ENCODE data around the gene MMP28. TPM values are rescaled to one million over a fixed set of nuclear protein-coding genes. Genes with fewer than 3 reads are reported as not detected.

MMP28 gene
- total RNA-seq, 1 donor from 2014 or later: 10.6 TPM

- no peak for DNase-seq (ENCODE audit: low spot score)
- Mint-ChIP-seq H3K27me3 (ENCODE audit: unreplicated experiment) (peaks cover 1% of the 10 kb centered on the region), H3K36me3 (ENCODE audit: low read depth, unreplicated experiment) (peaks cover 36% of the 10 kb centered on the region), H3K4me1 (ENCODE audit: unreplicated experiment) (no peaks in the 10 kb centered on the region), H3K27ac (ENCODE audit: unreplicated experiment) (no peak overlapping the region), H3K9me3 (ENCODE audit: unreplicated experiment) (no peaks in the 10 kb centered on the region), H3K4me3 (ENCODE audit: unreplicated experiment) (no peak overlapping the region)
- no peak for TF ChIP-seq CTCF (IDR thresholded peaks at IDR 0.05; ENCODE audit: unreplicated experiment)
Measured at GRCh38 chr17:35841505-35841904, 46.1 kb upstream of the MMP28 start.

- Mint-ChIP-seq H3K4me3 (ENCODE audit: unreplicated experiment) (no peak overlapping the region), H3K27ac (ENCODE audit: unreplicated experiment) (no peak overlapping the region), H3K4me1 (ENCODE audit: unreplicated experiment) (no peaks in the 10 kb centered on the region), H3K9me3 (ENCODE audit: unreplicated experiment) (no peaks in the 10 kb centered on the region), H3K27me3 (ENCODE audit: unreplicated experiment) (peaks cover 1% of the 10 kb centered on the region), H3K36me3 (ENCODE audit: low read depth, unreplicated experiment) (peaks cover 40% of the 10 kb centered on the region)
- no peak for TF ChIP-seq CTCF (IDR thresholded peaks at IDR 0.05; ENCODE audit: unreplicated experiment)
- DNase-seq (ENCODE audit: low spot score): no peak
Measured at GRCh38 chr17:35841101-35841500, 45.7 kb upstream of the MMP28 start.

DNA sequence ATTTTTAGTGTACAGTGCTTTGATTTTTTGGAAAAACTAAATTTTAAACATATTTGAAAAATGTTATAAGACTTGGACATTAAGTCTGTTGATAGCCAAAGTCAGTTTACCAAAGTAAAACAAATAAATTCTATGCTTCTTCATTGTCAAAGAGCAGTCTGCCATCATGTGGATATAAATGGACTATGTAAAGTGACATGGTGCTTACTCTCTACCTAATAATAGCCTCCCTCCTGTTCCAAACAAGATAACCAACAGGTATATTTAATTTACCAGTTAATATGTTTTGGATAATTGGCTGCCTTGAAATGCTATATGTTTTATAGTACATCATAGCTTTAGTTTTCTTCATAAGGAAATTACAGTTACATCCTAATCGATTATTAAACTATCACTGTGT lies 29.8 kb upstream of the MMP28 start:
- Mint-ChIP-seq H3K4me3 (ENCODE audit: unreplicated experiment) (peak overlapping the region; percentile 67), H3K27me3 (ENCODE audit: unreplicated experiment) (peaks cover 1% of the 10 kb centered on the region), H3K27ac (ENCODE audit: unreplicated experiment) (no peak overlapping the region), H3K9me3 (ENCODE audit: unreplicated experiment) (no peaks in the 10 kb centered on the region), H3K36me3 (ENCODE audit: low read depth, unreplicated experiment) (peaks cover 20% of the 10 kb centered on the region), H3K4me1 (ENCODE audit: unreplicated experiment) (no peaks in the 10 kb centered on the region)
- no peak for TF ChIP-seq CTCF (IDR thresholded peaks at IDR 0.05; ENCODE audit: unreplicated experiment)
- DNase-seq (ENCODE audit: low spot score): no peak

DNA sequence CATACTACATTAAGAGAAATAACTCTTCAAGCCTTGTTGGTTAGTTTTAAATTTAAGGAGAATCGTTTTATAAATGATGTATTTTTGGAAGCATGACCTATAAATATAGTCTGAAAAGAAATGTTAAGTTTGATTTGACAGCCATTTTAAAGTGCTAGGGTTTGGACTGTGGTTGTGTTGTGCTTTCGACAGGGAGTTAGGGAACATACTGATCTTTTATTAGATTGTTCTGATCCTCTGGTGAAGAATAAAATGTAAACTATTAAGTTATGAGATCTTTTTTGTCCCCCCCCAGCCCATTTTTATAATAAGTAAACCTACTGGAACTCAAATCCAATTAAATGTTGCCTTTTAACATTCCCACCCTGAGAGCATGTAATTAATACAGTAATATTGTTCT lies 25.9 kb upstream of the MMP28 start:
- Mint-ChIP-seq H3K36me3 (ENCODE audit: low read depth, unreplicated experiment) (peaks cover 22% of the 10 kb centered on the region), H3K27me3 (ENCODE audit: unreplicated experiment) (peaks cover 1% of the 10 kb centered on the region), H3K4me3 (ENCODE audit: unreplicated experiment) (no peak overlapping the region), H3K27ac (ENCODE audit: unreplicated experiment) (no peak overlapping the region), H3K4me1 (ENCODE audit: unreplicated experiment) (no peaks in the 10 kb centered on the region), H3K9me3 (ENCODE audit: unreplicated experiment) (no peaks in the 10 kb centered on the region)
- no peak for DNase-seq (ENCODE audit: low spot score)
- no peak for TF ChIP-seq CTCF (IDR thresholded peaks at IDR 0.05; ENCODE audit: unreplicated experiment)

- Mint-ChIP-seq H3K27ac (ENCODE audit: unreplicated experiment) (no peak overlapping the region), H3K4me3 (ENCODE audit: unreplicated experiment) (no peak overlapping the region), H3K9me3 (ENCODE audit: unreplicated experiment) (no peaks in the 10 kb centered on the region), H3K27me3 (ENCODE audit: unreplicated experiment) (peaks cover 1% of the 10 kb centered on the region), H3K36me3 (ENCODE audit: low read depth, unreplicated experiment) (peaks cover 17% of the 10 kb centered on the region), H3K4me1 (ENCODE audit: unreplicated experiment) (peaks cover 4% of the 10 kb centered on the region)
- TF ChIP-seq CTCF (IDR thresholded peaks at IDR 0.05; ENCODE audit: unreplicated experiment): no peak
- no peak for DNase-seq (ENCODE audit: low spot score)
Measured at GRCh38 chr17:35819455-35819854, 24.0 kb upstream of the MMP28 start.
